SIG-M5 (cell line): Measurements from ENCODE around the gene MYO7A.

Experiments
- DNase-seq: peaks from one replicate; lab custom pipeline; 2025; lab: John Stamatoyannopoulos, UW

MYO7A gene

GRCh38 chr11:77213589-77214428 lies 85.8 kb downstream of the MYO7A start:
- no peak for DNase-seq

DNA sequence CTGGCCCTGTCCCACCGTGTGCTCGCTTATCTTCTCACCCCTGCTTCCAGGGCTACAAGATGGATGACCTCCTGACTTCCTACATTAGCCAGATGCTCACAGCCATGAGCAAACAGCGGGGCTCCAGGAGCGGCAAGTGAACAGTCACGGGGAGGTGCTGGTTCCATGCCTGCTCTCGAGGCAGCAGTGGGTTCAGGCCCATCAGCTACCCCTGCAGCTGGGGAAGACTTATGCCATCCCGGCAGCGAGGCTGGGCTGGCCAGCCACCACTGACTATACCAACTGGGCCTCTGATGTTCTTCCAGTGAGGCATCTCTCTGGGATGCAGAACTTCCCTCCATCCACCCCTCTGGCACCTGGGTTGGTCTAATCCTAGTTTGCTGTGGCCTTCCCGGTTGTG lies 86.5 kb downstream of the MYO7A start:
- no peak for DNase-seq

- no peak for DNase-seq
Observed at GRCh38 chr11:77215106-77215505, 87.1 kb downstream of the MYO7A start.

GRCh38 chr11:77217156-77217555 lies 89.1 kb downstream of the MYO7A start:
- no peak for DNase-seq

DNA sequence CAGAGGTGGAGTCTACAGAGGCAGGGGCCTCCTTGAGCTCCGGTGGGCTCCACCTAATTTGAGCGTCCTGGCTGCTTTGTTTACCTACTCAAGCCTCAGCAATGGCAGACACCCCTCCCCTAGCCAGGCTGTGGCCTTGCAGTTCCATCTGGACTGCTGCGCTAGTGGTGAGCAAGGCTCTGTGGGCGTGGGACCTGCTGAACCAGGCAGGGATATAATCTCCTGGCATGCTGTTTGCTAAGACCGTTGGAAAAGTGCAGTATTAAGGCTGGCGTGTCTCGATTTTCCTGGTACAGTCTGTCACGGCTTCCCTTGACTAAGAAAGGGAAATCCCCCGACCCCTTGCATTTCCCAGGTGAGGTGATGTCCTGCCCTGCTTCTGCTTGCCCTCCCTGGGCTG lies 95.8 kb downstream of the MYO7A start:
- DNase-seq = no peak

- no peak for DNase-seq
Observed at GRCh38 chr11:77230878-77231605, 103.0 kb downstream of the MYO7A start.

DNA sequence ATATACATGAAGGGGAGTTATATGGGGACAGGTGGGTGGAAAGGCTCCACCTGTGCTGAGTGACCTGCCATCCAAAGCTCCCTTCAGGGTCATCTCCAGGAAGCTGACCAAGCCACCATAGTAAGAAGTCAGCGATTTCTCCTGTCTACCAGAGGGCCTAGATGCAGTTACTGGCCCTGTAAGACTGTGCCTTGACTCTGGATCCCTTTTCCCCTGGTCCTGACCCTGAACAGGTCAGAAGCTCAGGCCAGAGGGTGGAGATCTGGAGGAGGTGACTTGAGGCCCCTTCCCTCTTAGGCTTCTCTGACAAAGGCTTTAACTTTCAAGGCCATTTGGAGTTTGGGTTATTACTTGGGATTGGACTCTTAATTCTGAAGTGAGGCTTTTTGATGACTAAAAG lies 103.8 kb downstream of the MYO7A start:
- DNase-seq = no peak

DNA sequence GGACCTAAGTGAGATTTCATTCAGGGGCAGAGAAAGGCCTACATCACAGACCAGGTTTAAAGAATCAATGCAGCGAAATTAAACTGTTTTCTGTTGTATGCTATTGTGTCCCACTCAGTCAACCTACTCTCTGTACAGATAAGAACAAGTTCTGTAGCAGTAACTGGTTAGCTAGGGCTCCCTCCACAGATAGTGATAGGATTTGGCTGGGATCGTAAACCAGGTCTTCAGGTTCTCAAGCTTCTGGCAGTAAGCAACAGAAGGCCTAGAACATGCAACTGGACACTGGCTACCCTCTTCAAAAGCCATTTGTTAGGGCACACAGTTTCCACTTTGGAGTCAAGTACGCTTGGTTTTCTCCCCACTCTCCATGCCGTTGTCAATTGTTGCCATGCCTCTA lies 104.2 kb downstream of the MYO7A start:
- no peak for DNase-seq

DNA sequence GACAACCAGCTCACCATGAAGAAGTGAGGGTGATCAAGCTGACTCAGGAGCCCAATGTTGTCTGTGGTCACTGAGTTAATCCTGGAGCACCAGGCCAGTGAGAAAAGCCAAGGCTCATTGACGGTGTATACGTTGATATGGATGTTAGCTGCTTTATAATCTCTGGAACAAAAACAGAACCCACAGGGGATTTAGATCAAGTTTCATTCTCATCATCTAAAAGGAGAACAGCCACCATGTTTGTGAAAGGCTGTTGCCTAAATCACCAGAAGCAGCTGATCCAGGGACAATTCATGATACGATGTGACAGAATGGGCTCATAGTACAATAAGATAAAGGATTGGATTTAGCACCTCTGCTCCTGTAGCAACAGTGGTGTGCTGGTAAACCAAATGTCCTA lies 105.0 kb downstream of the MYO7A start:
- DNase-seq = no peak

DNA sequence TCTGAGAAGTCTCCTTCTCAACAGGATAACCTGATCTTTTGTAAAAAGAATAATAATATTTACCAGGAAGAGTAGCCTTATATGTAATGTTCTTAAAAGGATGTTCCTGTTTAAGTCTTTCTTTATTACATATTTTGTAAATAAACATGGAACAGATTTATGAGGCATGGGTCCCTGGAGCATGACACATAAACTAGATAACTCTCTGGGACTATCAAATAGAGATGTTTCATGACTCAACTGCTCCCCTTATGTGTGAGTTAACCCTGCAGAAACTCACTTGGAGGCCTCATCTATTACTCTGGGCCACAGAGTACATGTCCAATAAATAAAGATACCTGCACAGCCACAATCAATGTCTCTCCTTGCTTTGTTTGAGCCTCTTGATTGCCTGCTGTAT lies 108.9 kb downstream of the MYO7A start:
- no peak for DNase-seq

DNA sequence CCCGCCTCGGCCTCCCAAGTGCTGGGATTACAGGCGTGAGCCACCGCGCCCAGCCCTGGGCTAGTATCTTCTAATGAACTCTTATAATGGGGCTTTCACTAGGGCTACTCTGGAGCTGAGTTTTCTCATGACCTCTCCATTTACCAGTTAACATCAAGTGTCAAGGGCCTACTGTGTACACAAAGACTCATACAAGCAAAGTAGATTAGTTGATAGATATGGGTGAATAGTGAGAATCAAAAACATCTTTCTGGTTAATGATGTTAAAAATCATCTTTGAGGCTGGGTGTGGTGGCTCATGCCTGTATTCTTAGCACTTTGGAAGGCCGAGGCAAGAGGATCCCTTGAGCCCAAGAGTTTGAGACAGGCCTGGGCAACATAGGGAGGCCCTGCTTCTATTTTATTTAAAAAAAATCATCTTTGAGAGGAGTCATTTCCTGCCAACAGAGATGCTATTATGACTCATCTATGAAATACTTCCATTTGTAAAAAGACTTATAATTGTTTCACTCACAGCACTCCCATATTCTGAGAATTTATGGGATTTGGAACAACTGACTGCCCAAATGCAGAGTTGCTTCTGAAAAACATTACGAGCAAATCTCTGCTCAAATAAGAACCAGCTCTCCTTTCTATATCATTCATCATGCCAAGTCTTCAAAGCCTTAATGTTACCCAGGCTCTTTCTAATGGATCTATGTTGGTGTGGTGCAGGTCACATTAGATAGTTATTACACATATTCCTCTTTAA lies 116.4 kb downstream of the MYO7A start:
- DNase-seq = no peak

DNA sequence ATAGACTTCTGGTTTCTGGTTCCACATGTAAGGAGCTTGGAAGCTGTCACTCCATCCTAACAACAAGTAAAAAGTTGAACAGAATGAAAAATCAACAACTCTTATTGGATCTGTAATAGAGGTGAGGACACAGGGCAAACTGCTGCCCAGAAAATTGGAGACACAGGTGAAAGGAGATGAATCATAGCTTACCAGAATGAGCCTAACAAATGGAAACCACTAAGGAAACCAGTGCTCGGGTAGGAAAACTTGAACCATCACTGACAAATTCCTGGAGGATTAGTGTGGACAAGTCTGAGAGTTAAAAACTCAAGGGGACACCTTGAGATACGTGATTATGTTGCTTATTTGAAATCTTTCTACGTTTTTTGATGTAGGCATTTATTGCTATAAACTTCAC lies 121.4 kb downstream of the MYO7A start:
- no peak for DNase-seq

DNA sequence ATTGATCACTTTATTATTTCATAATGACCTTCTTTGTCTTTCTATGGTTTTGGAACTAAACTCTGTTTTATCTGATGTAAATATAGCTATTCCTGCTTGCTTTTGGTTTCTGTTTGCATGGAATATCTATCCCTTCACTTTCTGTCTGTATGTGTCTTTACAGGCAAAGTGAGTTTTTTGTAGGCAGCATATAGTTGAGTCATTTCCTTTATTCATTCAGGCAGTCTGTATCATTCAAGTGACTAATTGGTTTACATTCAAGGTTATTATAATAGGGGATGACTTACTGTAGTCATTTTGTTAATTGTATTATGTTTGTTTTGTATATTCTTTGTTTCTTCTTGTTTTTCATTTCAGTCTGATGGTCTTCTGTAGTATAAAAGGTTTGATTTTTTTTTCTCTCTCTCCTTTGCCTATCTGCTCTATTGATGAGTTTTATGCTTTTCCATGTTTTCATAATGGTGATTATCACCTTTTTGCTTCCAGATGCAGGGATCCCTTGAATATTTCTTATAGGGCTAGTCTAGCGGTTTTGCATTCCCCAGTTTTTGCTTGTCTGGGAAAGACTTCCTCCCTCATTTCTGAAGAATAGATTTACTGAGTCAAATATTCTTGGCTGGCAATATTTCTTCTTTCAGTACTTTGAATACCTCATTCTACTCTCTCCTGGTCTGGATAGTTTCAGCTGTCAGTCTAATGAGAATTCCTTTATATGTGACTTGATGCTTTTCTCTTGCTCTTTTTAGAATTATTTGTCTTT lies 123.0 kb downstream of the MYO7A start:
- DNase-seq = no peak

GRCh38 chr11:77252555-77253270 lies 124.7 kb downstream of the MYO7A start:
- DNase-seq = no peak

DNA sequence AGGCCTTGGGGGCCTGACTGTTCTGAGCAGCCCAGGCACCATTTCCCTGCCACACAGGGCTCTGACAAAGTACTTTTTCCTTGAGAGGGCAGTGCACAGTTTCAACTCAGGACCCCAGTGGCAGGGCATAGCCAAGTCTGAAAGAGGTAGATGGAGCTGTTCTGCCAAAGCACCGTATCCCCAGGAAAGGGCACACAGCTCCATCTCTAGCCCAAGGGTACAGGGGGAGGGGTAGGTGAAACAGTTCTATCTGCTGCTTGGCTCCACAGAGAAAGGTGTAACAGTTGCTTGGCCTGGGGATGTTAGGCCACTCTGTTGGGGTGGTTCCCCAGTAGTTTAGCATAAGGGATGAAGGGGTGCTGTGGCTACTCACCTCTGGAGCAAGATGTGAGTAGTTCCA lies 125.6 kb downstream of the MYO7A start:
- no peak for DNase-seq

- DNase-seq = no peak
Observed at GRCh38 chr11:77259641-77260040, 131.6 kb downstream of the MYO7A start.

DNA sequence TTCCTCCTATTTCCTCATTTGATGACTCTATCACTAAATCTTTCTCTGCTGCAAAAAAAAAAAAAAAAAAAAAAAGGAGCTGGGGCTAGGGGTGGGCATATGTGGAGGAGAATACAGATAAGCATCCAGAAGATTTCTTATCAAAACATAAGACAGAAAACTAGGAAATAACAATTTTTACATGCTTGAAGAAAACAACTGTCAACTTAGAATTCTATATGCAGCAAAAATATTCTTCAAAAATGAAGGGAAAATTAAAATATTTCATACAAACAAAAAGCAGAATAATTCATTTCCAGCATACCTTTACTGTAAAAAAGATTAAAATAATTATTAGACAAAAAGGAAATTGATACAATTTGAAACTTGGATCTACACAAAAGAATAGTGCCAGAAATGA lies 134.8 kb downstream of the MYO7A start:
- no peak for DNase-seq
